Stimulated activated naive CD8-positive, alpha-beta T cell treated with anti-CD3 and anti-CD28 coated beads, Interleukin-15, Interleukin-2, amounts not matched to agents 100 ng/mL and 50 ng/mL, for 24 hours (primary cell): ENCODE results near the gene CAB39L.
"Not testable (repeated sequence)": the region's sequence is repeated elsewhere in the genome, so short reads cannot be mapped to it uniquely, and the experiment has no call there.

Experiments
- H3K27ac Mint-ChIP-seq: one replicate; pipeline ENCODE4 v1.8.0; 2021; ENCODE audit warnings: mild to moderate bottlenecking, mixed read lengths
- H3K27me3 Mint-ChIP-seq: one replicate; pipeline ENCODE4 v1.8.0; 2021; ENCODE audit warnings: mixed read lengths
- H3K36me3 Mint-ChIP-seq: one replicate; pipeline ENCODE4 v1.8.0; 2021; ENCODE audit warnings: low read depth, mixed read lengths
- H3K4me1 Mint-ChIP-seq: one replicate; pipeline ENCODE4 v1.8.0; 2021; ENCODE audit warnings: low read depth, mixed read lengths
- H3K4me3 Mint-ChIP-seq: one replicate; pipeline ENCODE4 v1.8.0; 2021; ENCODE audit warnings: mild to moderate bottlenecking, mixed read lengths
- H3K9me3 Mint-ChIP-seq: one replicate; pipeline ENCODE4 v1.8.0; 2021; ENCODE audit warnings: mixed read lengths

Gene CAB39L

GRCh38 chr13:49296659-49297058, 147.2 kb downstream of the CAB39L start:
- H3K27ac Mint-ChIP-seq, result no peak overlapping the region
- H3K4me3 Mint-ChIP-seq, result no peak overlapping the region
- no peaks in the 10 kb centered on the region for H3K27me3 Mint-ChIP-seq
- H3K9me3 Mint-ChIP-seq, result no peaks in the 10 kb centered on the region
- H3K4me1 Mint-ChIP-seq, result peaks cover 13% of the 10 kb centered on the region
- peaks cover 7% of the 10 kb centered on the region for H3K36me3 Mint-ChIP-seq

GRCh38 chr13:49295244-49295643, 148.6 kb downstream of the CAB39L start:
- no peak overlapping the region for H3K4me3 Mint-ChIP-seq
- H3K9me3 Mint-ChIP-seq, result no peaks in the 10 kb centered on the region
- no peaks in the 10 kb centered on the region for H3K27me3 Mint-ChIP-seq
- no peak overlapping the region for H3K27ac Mint-ChIP-seq
- peaks cover 12% of the 10 kb centered on the region for H3K36me3 Mint-ChIP-seq
- H3K4me1 Mint-ChIP-seq, result peaks cover 8% of the 10 kb centered on the region

- H3K4me1 Mint-ChIP-seq, result not testable (repeated sequence)
- peaks cover 12% of the 10 kb centered on the region for H3K36me3 Mint-ChIP-seq
Observed at GRCh38 chr13:49294723-49295122, 149.1 kb downstream of the CAB39L start.

GRCh38 chr13:49292742-49293486, 150.9 kb downstream of the CAB39L start:
- Mint-ChIP-seq H3K36me3 (peaks cover 12% of the 10 kb centered on the region), H3K9me3 (no peaks in the 10 kb centered on the region), H3K4me3 (no peak overlapping the region), H3K4me1 (peaks cover 8% of the 10 kb centered on the region), H3K27ac (no peak overlapping the region), H3K27me3 (no peaks in the 10 kb centered on the region)

More at GRCh38 chr13:49294723-49295122, 149.1 kb downstream of the CAB39L start:
- not testable (repeated sequence) for H3K27me3 Mint-ChIP-seq, H3K27ac Mint-ChIP-seq, H3K4me3 Mint-ChIP-seq, H3K9me3 Mint-ChIP-seq

- H3K4me3 Mint-ChIP-seq, result no peak overlapping the region
- no peaks in the 10 kb centered on the region for H3K9me3 Mint-ChIP-seq
- peaks cover 17% of the 10 kb centered on the region for H3K36me3 Mint-ChIP-seq
- H3K27me3 Mint-ChIP-seq, result no peaks in the 10 kb centered on the region
- peaks cover 8% of the 10 kb centered on the region for H3K4me1 Mint-ChIP-seq
- H3K27ac Mint-ChIP-seq, result no peak overlapping the region
Observed at GRCh38 chr13:49288458-49288857, 155.4 kb downstream of the CAB39L start.

GRCh38 chr13:49287995-49288394, 155.9 kb downstream of the CAB39L start:
- H3K4me1 Mint-ChIP-seq, result peaks cover 8% of the 10 kb centered on the region
- no peaks in the 10 kb centered on the region for H3K27me3 Mint-ChIP-seq
- peaks cover 12% of the 10 kb centered on the region for H3K36me3 Mint-ChIP-seq
- no peak overlapping the region for H3K4me3 Mint-ChIP-seq
- no peaks in the 10 kb centered on the region for H3K9me3 Mint-ChIP-seq
- no peak overlapping the region for H3K27ac Mint-ChIP-seq

- Mint-ChIP-seq H3K4me1 (no peaks in the 10 kb centered on the region), H3K9me3 (no peaks in the 10 kb centered on the region), H3K27me3 (no peaks in the 10 kb centered on the region), H3K4me3 (no peak overlapping the region), H3K36me3 (peaks cover 5% of the 10 kb centered on the region), H3K27ac (no peak overlapping the region)
Observed at GRCh38 chr13:49279885-49280284, 164.0 kb downstream of the CAB39L start.

- Mint-ChIP-seq H3K27ac (no peak overlapping the region), H3K9me3 (no peaks in the 10 kb centered on the region), H3K4me3 (no peak overlapping the region), H3K4me1 (no peaks in the 10 kb centered on the region), H3K27me3 (no peaks in the 10 kb centered on the region), H3K36me3 (no peaks in the 10 kb centered on the region)
Observed at GRCh38 chr13:49279112-49279511, 164.8 kb downstream of the CAB39L start.

GRCh38 chr13:49278211-49278610, 165.7 kb downstream of the CAB39L start:
- Mint-ChIP-seq H3K4me1 (no peaks in the 10 kb centered on the region), H3K36me3 (no peaks in the 10 kb centered on the region), H3K9me3 (no peaks in the 10 kb centered on the region), H3K27ac (no peak overlapping the region), H3K27me3 (no peaks in the 10 kb centered on the region), H3K4me3 (no peak overlapping the region)

GRCh38 chr13:49272296-49272695, 171.6 kb downstream of the CAB39L start:
- H3K36me3 Mint-ChIP-seq, result peaks cover 13% of the 10 kb centered on the region
- no peak overlapping the region for H3K4me3 Mint-ChIP-seq
- no peak overlapping the region for H3K27ac Mint-ChIP-seq
- no peaks in the 10 kb centered on the region for H3K9me3 Mint-ChIP-seq
- H3K27me3 Mint-ChIP-seq, result no peaks in the 10 kb centered on the region
- H3K4me1 Mint-ChIP-seq, result peaks cover 17% of the 10 kb centered on the region

GRCh38 chr13:49271264-49271663, 172.6 kb downstream of the CAB39L start:
- Mint-ChIP-seq H3K9me3 (no peaks in the 10 kb centered on the region), H3K27ac (no peak overlapping the region), H3K27me3 (no peaks in the 10 kb centered on the region), H3K4me3 (no peak overlapping the region), H3K36me3 (peaks cover 21% of the 10 kb centered on the region), H3K4me1 (peaks cover 17% of the 10 kb centered on the region)

GRCh38 chr13:49265822-49266221, 178.0 kb downstream of the CAB39L start:
- Mint-ChIP-seq H3K4me3 (no peak overlapping the region), H3K36me3 (peaks cover 40% of the 10 kb centered on the region), H3K27me3 (no peaks in the 10 kb centered on the region), H3K4me1 (peaks cover under 1% of the 10 kb centered on the region), H3K9me3 (no peaks in the 10 kb centered on the region), H3K27ac (no peak overlapping the region)

- H3K27me3 Mint-ChIP-seq, result no peaks in the 10 kb centered on the region
- H3K4me1 Mint-ChIP-seq, result peaks cover 11% of the 10 kb centered on the region
- H3K4me3 Mint-ChIP-seq, result no peak overlapping the region
- H3K27ac Mint-ChIP-seq, result no peak overlapping the region
- H3K36me3 Mint-ChIP-seq, result peaks cover 49% of the 10 kb centered on the region
- no peaks in the 10 kb centered on the region for H3K9me3 Mint-ChIP-seq
Observed at GRCh38 chr13:49262634-49263033, 181.2 kb downstream of the CAB39L start.

GRCh38 chr13:49259586-49259985, 184.3 kb downstream of the CAB39L start:
- Mint-ChIP-seq H3K9me3 (no peaks in the 10 kb centered on the region), H3K4me1 (peaks cover 26% of the 10 kb centered on the region), H3K27ac (no peak overlapping the region), H3K4me3 (no peak overlapping the region), H3K27me3 (no peaks in the 10 kb centered on the region), H3K36me3 (peaks cover 56% of the 10 kb centered on the region)
